Erythroblast (primary cell): Measurements from ENCODE around the gene SH3RF1.

Source experiments
- GATA1 ChIP-seq: IDR thresholded peaks from 2 replicates; pipeline ENCODE4 v1.6.1; 2011; ENCODE audit warnings: low read depth, mild to moderate bottlenecking, control low read depth, low read length, moderate library complexity
- POLR2A ChIP-seq: IDR thresholded peaks from 2 replicates; pipeline ENCODE4 v1.6.1; 2011; ENCODE audit warnings: mild to moderate bottlenecking, low read length

- no peak for TF ChIP-seq POLR2A
- TF ChIP-seq GATA1 = no peak
Observed at GRCh38 chr4:169152098-169152497, 118.7 kb downstream of the SH3RF1 start.
